ENCODE data around the gene ARRDC4. TPM values are rescaled to one million over a fixed set of nuclear protein-coding genes. Genes with fewer than 3 reads are reported as not detected.
"Not testable (repeated sequence)": the region's sequence is repeated elsewhere in the genome, so short reads cannot be mapped to it uniquely, and the experiment has no call there.

The ARRDC4 gene
- total RNA-seq, 2 donors from 2014 or later, result 25.4 to 25.6 TPM

- intact Hi-C loops (cut with DNase I), result no loop called here
- 72% methylated on average over 4 of the region's 4 CpGs for WGBS
- no peaks in the 10 kb centered on the region for H3K9me3 ChIP-seq
- no peaks in the 10 kb centered on the region for H3K27me3 ChIP-seq (replicated peaks; ENCODE audit: insufficient read depth)
- TF ChIP-seq CTCF (IDR thresholded peaks at IDR 0.05), result no peak
- no peak for TF ChIP-seq POLR2AphosphoS5 (IDR thresholded peaks at IDR 0.05)
- TF ChIP-seq POLR2A (IDR thresholded peaks at IDR 0.05), result no peak
- H3K27ac ChIP-seq, result no peak overlapping the region
- H3K4me3 ChIP-seq, result no peak overlapping the region
- no peak for DNase-seq (ENCODE audit: low spot score)
- H3K4me1 ChIP-seq (replicated peaks), result no peaks in the 10 kb centered on the region
- H3K36me3 ChIP-seq, result no peaks in the 10 kb centered on the region
Observed at GRCh38 chr15:97978401-97979139, 18.1 kb downstream of the ARRDC4 start.

- H3K27ac ChIP-seq, result no peak overlapping the region
- no peaks in the 10 kb centered on the region for H3K36me3 ChIP-seq
- H3K9me3 ChIP-seq, result no peaks in the 10 kb centered on the region
- 87% methylated on average over 2 of the region's 2 CpGs for WGBS
- intact Hi-C loops (cut with DNase I), result no loop called here
- no peak for DNase-seq (ENCODE audit: low spot score)
- no peak overlapping the region for H3K4me3 ChIP-seq
- no peak for TF ChIP-seq POLR2A (IDR thresholded peaks at IDR 0.05)
- H3K27me3 ChIP-seq (replicated peaks; ENCODE audit: insufficient read depth), result no peaks in the 10 kb centered on the region
- no peaks in the 10 kb centered on the region for H3K4me1 ChIP-seq (replicated peaks)
Observed at GRCh38 chr15:97979140-97979520, 18.6 kb downstream of the ARRDC4 start.

- Histone ChIP-seq H3K9me3 (no peaks in the 10 kb centered on the region), H3K4me3 (no peak overlapping the region), H3K36me3 (no peaks in the 10 kb centered on the region), H3K27me3 (replicated peaks; ENCODE audit: insufficient read depth) (no peaks in the 10 kb centered on the region), H3K4me1 (replicated peaks) (no peaks in the 10 kb centered on the region), H3K27ac (no peak overlapping the region)
- intact Hi-C loops (cut with DNase I), result no loop called here
- TF ChIP-seq CTCF (IDR thresholded peaks at IDR 0.05) (no peak), POLR2A (IDR thresholded peaks at IDR 0.05) (no peak), POLR2AphosphoS5 (IDR thresholded peaks at IDR 0.05) (no peak)
- no peak for DNase-seq (ENCODE audit: low spot score)
- 96% methylated on average over 3 of the region's 3 CpGs for WGBS
Observed at GRCh38 chr15:97981058-97981457, 20.6 kb downstream of the ARRDC4 start.

- H3K27ac ChIP-seq, result no peak overlapping the region
- intact Hi-C loops (cut with DNase I), result no loop called here
- H3K36me3 ChIP-seq, result no peaks in the 10 kb centered on the region
- DNase-seq (ENCODE audit: low spot score), result no peak
- H3K4me3 ChIP-seq, result no peak overlapping the region
- TF ChIP-seq CTCF (IDR thresholded peaks at IDR 0.05) (no peak), POLR2AphosphoS5 (IDR thresholded peaks at IDR 0.05) (no peak), POLR2A (IDR thresholded peaks at IDR 0.05) (no peak)
- WGBS, result 57% methylated on average over 1 of the region's 1 CpG
- no peaks in the 10 kb centered on the region for H3K9me3 ChIP-seq
- H3K4me1 ChIP-seq (replicated peaks), result no peaks in the 10 kb centered on the region
- no peaks in the 10 kb centered on the region for H3K27me3 ChIP-seq (replicated peaks; ENCODE audit: insufficient read depth)
Observed at GRCh38 chr15:97981758-97982157, 21.3 kb downstream of the ARRDC4 start.

- H3K4me1 ChIP-seq (replicated peaks), result no peaks in the 10 kb centered on the region
- no peaks in the 10 kb centered on the region for H3K9me3 ChIP-seq
- no peak overlapping the region for H3K4me3 ChIP-seq
- TF ChIP-seq CTCF (IDR thresholded peaks at IDR 0.05), result no peak
- TF ChIP-seq POLR2AphosphoS5 (IDR thresholded peaks at IDR 0.05), result no peak
- TF ChIP-seq POLR2A (IDR thresholded peaks at IDR 0.05), result no peak
- H3K36me3 ChIP-seq, result no peaks in the 10 kb centered on the region
- DNase-seq (ENCODE audit: low spot score), result no peak
- intact Hi-C loops (cut with DNase I), result no loop called here
- no peak overlapping the region for H3K27ac ChIP-seq
- WGBS, result 47% methylated on average over 1 of the region's 1 CpG
- H3K27me3 ChIP-seq (replicated peaks; ENCODE audit: insufficient read depth), result no peaks in the 10 kb centered on the region
Observed at GRCh38 chr15:97984157-97984556, 23.7 kb downstream of the ARRDC4 start.

- H3K27ac ChIP-seq; H3K4me1 ChIP-seq (replicated peaks); H3K36me3 ChIP-seq; intact Hi-C loops (cut with DNase I); H3K9me3 ChIP-seq; H3K4me3 ChIP-seq; DNase-seq (ENCODE audit: low spot score); H3K27me3 ChIP-seq (replicated peaks; ENCODE audit: insufficient read depth): not testable (repeated sequence)
- 91% methylated on average over 2 of the region's 2 CpGs for WGBS
Observed at GRCh38 chr15:97985979-97986378, 25.5 kb downstream of the ARRDC4 start.
